ENCODE data around the gene SNAPIN. TPM values are rescaled to one million over a fixed set of nuclear protein-coding genes. Genes with fewer than 3 reads are reported as not detected.

The SNAPIN gene
- total and polyA plus RNA-seq, 4 donors: 26.3 to 38.1 (median 33.6) TPM

- ATAC-seq (ENCODE audit: insufficient read depth, low FRiP score) (no peak), DNase-seq (no peak)
- Histone ChIP-seq H3K9ac (ENCODE audit: insufficient read depth in 1 of 2, low read length in 2 of 2) (no peak overlapping the region), H3K4me3 (peak overlapping the region; percentile 91), H3K27me3 (ENCODE audit: control insufficient read depth in 3 of 3, insufficient read depth in 3 of 3, low read length in 2 of 3) (peaks cover 0 to 40% (median 32%) of the 10 kb centered on the region in 3 donors), H3K27ac (ENCODE audit: low read depth in 1 of 2, low read length in 1 of 2) (no peak overlapping the region), H3K4me1 (ENCODE audit: control insufficient read depth in 5 of 5, insufficient read depth in 5 of 5, low read length in 5 of 5) (peaks cover 0 to 25% (median 2%) of the 10 kb centered on the region in 5 donors), H3K36me3 (ENCODE audit: control insufficient read depth in 4 of 4, insufficient read depth in 4 of 4, low read length in 4 of 4) (peaks cover 0 to 9% (median 0%) of the 10 kb centered on the region in 4 donors), H3K9me3 (ENCODE audit: control insufficient read depth in 4 of 4, insufficient read depth in 3 of 4, low read length in 3 of 4) (no peaks in the 10 kb centered on the region)
- TF ChIP-seq CTCF (IDR thresholded peaks at IDR 0.05; ENCODE audit: control extremely low read depth, extremely low read depth): no peak
- WGBS, 2 donors: 25 to 36% methylated on average over 10 of the region's 10 CpGs
Measured at GRCh38 chr1:153680120-153680403, 21.6 kb downstream of the SNAPIN start.

- WGBS, 2 donors: 91% methylated on average over 7 of the region's 7 CpGs
- no peaks in the 10 kb centered on the region for H3K9me3 ChIP-seq (ENCODE audit: control insufficient read depth in 4 of 4, insufficient read depth in 3 of 4, low read length in 3 of 4)
- peaks cover 0 to 21% (median 0%) of the 10 kb centered on the region in 5 donors for H3K4me1 ChIP-seq (ENCODE audit: control insufficient read depth in 5 of 5, insufficient read depth in 5 of 5, low read length in 5 of 5)
- H3K27me3 ChIP-seq (ENCODE audit: control insufficient read depth in 3 of 3, insufficient read depth in 3 of 3, low read length in 2 of 3): peaks cover 0 to 40% (median 28%) of the 10 kb centered on the region in 3 donors
- DNase-seq (no peak), ATAC-seq (ENCODE audit: insufficient read depth, low FRiP score) (no peak)
- peaks cover 0 to 18% (median 0%) of the 10 kb centered on the region in 4 donors for H3K36me3 ChIP-seq (ENCODE audit: control insufficient read depth in 4 of 4, insufficient read depth in 4 of 4, low read length in 4 of 4)
- no peak overlapping the region for H3K4me3 ChIP-seq
- H3K9ac ChIP-seq (ENCODE audit: insufficient read depth in 1 of 2, low read length in 2 of 2): no peak overlapping the region
- H3K27ac ChIP-seq (ENCODE audit: low read depth in 1 of 2, low read length in 1 of 2): no peak overlapping the region
- TF ChIP-seq CTCF (IDR thresholded peaks at IDR 0.05; ENCODE audit: control extremely low read depth, extremely low read depth): no peak
Measured at GRCh38 chr1:153682730-153683129, 24.2 kb downstream of the SNAPIN start.

- DNase-seq (no peak), ATAC-seq (ENCODE audit: insufficient read depth, low FRiP score) (no peak)
- H3K36me3 ChIP-seq (ENCODE audit: control insufficient read depth in 4 of 4, insufficient read depth in 4 of 4, low read length in 4 of 4): peaks cover 0 to 27% (median 0%) of the 10 kb centered on the region in 4 donors
- no peak overlapping the region for H3K9ac ChIP-seq (ENCODE audit: insufficient read depth in 1 of 2, low read length in 2 of 2)
- H3K27ac ChIP-seq (ENCODE audit: low read depth in 1 of 2, low read length in 1 of 2): no peak overlapping the region
- TF ChIP-seq CTCF (IDR thresholded peaks at IDR 0.05; ENCODE audit: control extremely low read depth, extremely low read depth): no peak
- H3K4me3 ChIP-seq: no peak overlapping the region
- H3K9me3 ChIP-seq (ENCODE audit: control insufficient read depth in 4 of 4, insufficient read depth in 3 of 4, low read length in 3 of 4): no peaks in the 10 kb centered on the region
- 84 to 91% methylated on average over 5 of the region's 5 CpGs for WGBS, 2 donors
- peaks cover 0 to 30% (median 24%) of the 10 kb centered on the region in 3 donors for H3K27me3 ChIP-seq (ENCODE audit: control insufficient read depth in 3 of 3, insufficient read depth in 3 of 3, low read length in 2 of 3)
- H3K4me1 ChIP-seq (ENCODE audit: control insufficient read depth in 5 of 5, insufficient read depth in 5 of 5, low read length in 5 of 5): peaks cover 0 to 9% (median 0%) of the 10 kb centered on the region in 5 donors
Measured at GRCh38 chr1:153683854-153684253, 25.4 kb downstream of the SNAPIN start.

GRCh38 chr1:153684892-153685291 is 26.4 kb downstream of the SNAPIN start:
- H3K27me3 ChIP-seq (ENCODE audit: control insufficient read depth in 3 of 3, insufficient read depth in 3 of 3, low read length in 2 of 3): peaks cover 0 to 24% (median 19%) of the 10 kb centered on the region in 3 donors
- peaks cover 0 to 29% (median 0%) of the 10 kb centered on the region in 4 donors for H3K36me3 ChIP-seq (ENCODE audit: control insufficient read depth in 4 of 4, insufficient read depth in 4 of 4, low read length in 4 of 4)
- 89 to 95% methylated on average over 12 of the region's 12 CpGs for WGBS, 2 donors
- H3K27ac ChIP-seq (ENCODE audit: low read depth in 1 of 2, low read length in 1 of 2): no peak overlapping the region
- no peak overlapping the region for H3K9ac ChIP-seq (ENCODE audit: insufficient read depth in 1 of 2, low read length in 2 of 2)
- ATAC-seq (ENCODE audit: insufficient read depth, low FRiP score) (no peak), DNase-seq (no peak)
- no peak for TF ChIP-seq CTCF (IDR thresholded peaks at IDR 0.05; ENCODE audit: control extremely low read depth, extremely low read depth)
- H3K4me1 ChIP-seq (ENCODE audit: control insufficient read depth in 5 of 5, insufficient read depth in 5 of 5, low read length in 5 of 5): peaks cover 0 to 3% (median 0%) of the 10 kb centered on the region in 5 donors
- H3K4me3 ChIP-seq: no peak overlapping the region
- no peaks in the 10 kb centered on the region for H3K9me3 ChIP-seq (ENCODE audit: control insufficient read depth in 4 of 4, insufficient read depth in 3 of 4, low read length in 3 of 4)

Measured in lung (tissue), 12 donors.